HFFc6 (cell line): ENCODE results near the gene ZNF319. TPM values are rescaled to one million over a fixed set of nuclear protein-coding genes. Genes with fewer than 3 reads are reported as not detected.
A peak's percentile ranks its signal among the peaks of the same experiment; 100 is the strongest.

ENCODE experiments used
- DNase-seq: peaks from one replicate; pipeline ENCODE4 v3.0.0-alpha.2; 2018
- H3K27ac Mint-ChIP-seq: 2 replicates; pipeline ENCODE4 v1.8.0; 2020; ENCODE audit warnings: mild to moderate bottlenecking, mixed read lengths
- H3K27me3 Mint-ChIP-seq: 2 replicates; pipeline ENCODE4 v1.8.0; 2021; ENCODE audit warnings: mild to moderate bottlenecking, moderate library complexity, mixed read lengths; ENCODE audit not compliant: insufficient read depth
- H3K36me3 Mint-ChIP-seq: 2 replicates; pipeline ENCODE4 v1.8.0; 2021; ENCODE audit warnings: low read depth, mixed read lengths
- H3K4me1 Mint-ChIP-seq: 2 replicates; pipeline ENCODE4 v1.8.0; 2020; ENCODE audit warnings: low read depth, mixed read lengths
- H3K4me3 Mint-ChIP-seq: 2 replicates; pipeline ENCODE4 v1.8.0; 2020; ENCODE audit warnings: mild to moderate bottlenecking, moderate library complexity, mixed read lengths
- H3K9me3 Mint-ChIP-seq: 2 replicates; pipeline ENCODE4 v1.8.0; 2020; ENCODE audit warnings: mild to moderate bottlenecking, mixed read lengths
- total RNA-seq, 6 experiments: library from RNA; stranded (reverse); fragmentation: NEBNext Ultra II Directional; extraction: Animal tissue kit (Norgen Biotek cat#: 25700); gene quantifications; 2 replicates in 1 of 6; 3 replicates in 5 of 6; pipeline ENCODE4 v1.2.3, GENCODE V29; 2021
- TF ChIP-seq, protein P1 (sequence below): fragments of 200-600 bp; sonication (generic); IDR thresholded peaks from 2 replicates; pipeline ENCODE4 v1.5.0; 2021; ENCODE audit warnings: antibody characterized with exemption, mild to moderate bottlenecking

Gene ZNF319
- total RNA-seq, 6 experiments from 2014 or later = 8.3 to 12.0 (median 9.4) TPM

GRCh38 chr16:58021661-58022551 is 21.4 kb upstream of the ZNF319 start:
- Mint-ChIP-seq H3K9me3 (no peaks in the 10 kb centered on the region), H3K27ac (peak overlapping the region; percentile 33; the same call in 1 of the 2 replicates), H3K4me3 (peak overlapping the region; percentile 60), H3K36me3 (no peaks in the 10 kb centered on the region), H3K27me3 (peaks cover 5% of the 10 kb centered on the region), H3K4me1 (peaks cover 24% of the 10 kb centered on the region)
- TF ChIP-seq, protein P1, sequence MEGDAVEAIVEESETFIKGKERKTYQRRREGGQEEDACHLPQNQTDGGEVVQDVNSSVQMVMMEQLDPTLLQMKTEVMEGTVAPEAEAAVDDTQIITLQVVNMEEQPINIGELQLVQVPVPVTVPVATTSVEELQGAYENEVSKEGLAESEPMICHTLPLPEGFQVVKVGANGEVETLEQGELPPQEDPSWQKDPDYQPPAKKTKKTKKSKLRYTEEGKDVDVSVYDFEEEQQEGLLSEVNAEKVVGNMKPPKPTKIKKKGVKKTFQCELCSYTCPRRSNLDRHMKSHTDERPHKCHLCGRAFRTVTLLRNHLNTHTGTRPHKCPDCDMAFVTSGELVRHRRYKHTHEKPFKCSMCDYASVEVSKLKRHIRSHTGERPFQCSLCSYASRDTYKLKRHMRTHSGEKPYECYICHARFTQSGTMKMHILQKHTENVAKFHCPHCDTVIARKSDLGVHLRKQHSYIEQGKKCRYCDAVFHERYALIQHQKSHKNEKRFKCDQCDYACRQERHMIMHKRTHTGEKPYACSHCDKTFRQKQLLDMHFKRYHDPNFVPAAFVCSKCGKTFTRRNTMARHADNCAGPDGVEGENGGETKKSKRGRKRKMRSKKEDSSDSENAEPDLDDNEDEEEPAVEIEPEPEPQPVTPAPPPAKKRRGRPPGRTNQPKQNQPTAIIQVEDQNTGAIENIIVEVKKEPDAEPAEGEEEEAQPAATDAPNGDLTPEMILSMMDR = no peak
- DNase-seq = peak; percentile 67

GRCh38 chr16:58020628-58021521 is 20.4 kb upstream of the ZNF319 start:
- peaks cover 24% of the 10 kb centered on the region for H3K4me1 Mint-ChIP-seq
- DNase-seq = peak; percentile 39
- TF ChIP-seq, protein P1 = peak; percentile 85
- no peaks in the 10 kb centered on the region for H3K9me3 Mint-ChIP-seq
- H3K27ac Mint-ChIP-seq = no peak overlapping the region
- H3K36me3 Mint-ChIP-seq = no peaks in the 10 kb centered on the region
- peaks cover 5% of the 10 kb centered on the region for H3K27me3 Mint-ChIP-seq
- H3K4me3 Mint-ChIP-seq = no peak overlapping the region

DNA sequence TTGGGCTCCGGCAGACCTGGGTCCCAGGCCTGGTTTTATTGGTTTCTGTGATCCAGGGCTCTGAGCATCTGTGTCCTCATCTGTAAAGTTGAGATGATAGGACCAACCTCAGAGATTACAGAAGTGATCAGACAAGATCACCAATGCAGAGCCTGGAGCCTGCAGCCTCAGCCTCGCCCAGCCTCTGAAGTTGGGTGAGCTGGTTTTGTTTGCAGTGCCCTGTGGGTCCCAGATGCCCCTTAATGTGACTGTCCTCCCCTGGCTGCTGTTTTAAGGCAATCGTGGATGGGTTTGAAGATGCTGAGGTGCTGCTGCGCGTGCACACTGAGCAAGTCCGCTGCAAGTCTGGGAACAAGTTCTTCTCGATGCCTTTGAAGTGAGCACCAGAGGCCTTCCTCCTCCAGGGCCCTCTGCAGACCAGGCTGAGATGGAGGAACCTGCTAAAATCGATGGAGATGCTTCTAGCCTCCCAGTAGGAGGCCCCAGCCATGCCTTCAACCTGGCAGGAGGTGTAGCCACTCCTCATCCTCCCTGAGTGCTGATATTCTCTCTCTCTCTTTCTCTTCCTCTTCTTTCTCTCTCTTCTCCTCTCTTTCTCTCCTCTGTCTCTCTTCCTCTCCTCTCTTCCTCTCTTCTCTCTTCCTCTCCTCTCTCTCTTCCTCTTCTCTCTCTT is 19.5 kb upstream of the ZNF319 start:
- H3K27me3 Mint-ChIP-seq = peaks cover 5% of the 10 kb centered on the region
- no peaks in the 10 kb centered on the region for H3K36me3 Mint-ChIP-seq
- no peaks in the 10 kb centered on the region for H3K9me3 Mint-ChIP-seq
- H3K27ac Mint-ChIP-seq = no peak overlapping the region
- no peak for DNase-seq
- TF ChIP-seq, protein P1 = no peak
- no peak overlapping the region for H3K4me3 Mint-ChIP-seq
- peaks cover 22% of the 10 kb centered on the region for H3K4me1 Mint-ChIP-seq

DNA sequence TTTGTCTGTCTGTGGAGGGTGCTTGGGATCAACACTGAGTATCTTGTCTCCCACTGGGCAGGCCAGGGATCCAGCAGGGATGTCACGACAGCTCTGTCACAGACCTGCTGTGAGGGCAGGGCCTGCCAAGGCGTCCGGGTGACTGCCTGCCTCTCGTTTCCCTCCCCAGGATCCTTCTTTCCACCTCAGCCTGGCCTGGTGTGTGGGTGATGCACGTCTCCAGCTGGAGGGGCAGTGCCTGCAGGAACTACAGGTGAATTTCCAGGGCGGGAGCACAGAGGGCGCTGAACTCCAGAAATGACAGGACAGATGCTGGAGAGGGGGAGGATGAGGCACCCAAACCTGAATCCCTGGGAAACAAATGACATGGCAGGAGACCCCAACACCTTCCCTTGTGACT is 18.3 kb upstream of the ZNF319 start:
- Mint-ChIP-seq H3K4me1 (peaks cover 18% of the 10 kb centered on the region), H3K36me3 (no peaks in the 10 kb centered on the region), H3K4me3 (no peak overlapping the region), H3K27ac (no peak overlapping the region), H3K27me3 (0 out of 2 replicates have a peak, but pooled peaks cover under 1% of the 10 kb centered on the region), H3K9me3 (no peaks in the 10 kb centered on the region)
- TF ChIP-seq, protein P1 = no peak; the same call in 1 of the 2 replicates
- no peak for DNase-seq

- Mint-ChIP-seq H3K9me3 (no peaks in the 10 kb centered on the region), H3K27ac (no peak overlapping the region), H3K27me3 (no peaks in the 10 kb centered on the region), H3K4me1 (peaks cover 4% of the 10 kb centered on the region), H3K4me3 (no peak overlapping the region), H3K36me3 (no peaks in the 10 kb centered on the region)
- no peak for DNase-seq
- TF ChIP-seq, protein P1 = no peak
Observed at GRCh38 chr16:58016840-58017446, 16.5 kb upstream of the ZNF319 start.
